Hypothalamus (tissue), 51 donors: ENCODE measurements around the gene E2F4.

Experiments used
- DNase-seq, 51 donors: peaks; one replicate each; lab custom pipeline; 2025; lab: John Stamatoyannopoulos, UW

Gene E2F4

GRCh38 chr16:67229906-67230808 is 38.2 kb downstream of the E2F4 start:
- DNase-seq = no peak

- no peak for DNase-seq
Observed at GRCh38 chr16:67230809-67231660, 39.1 kb downstream of the E2F4 start.

- no peak for DNase-seq
Observed at GRCh38 chr16:67233596-67233995, 41.6 kb downstream of the E2F4 start.

- DNase-seq = no peak
Observed at GRCh38 chr16:67234180-67234597, 42.2 kb downstream of the E2F4 start.

GRCh38 chr16:67235816-67236562 is 44.0 kb downstream of the E2F4 start:
- DNase-seq = peak in 2 of 51 donors; percentile 21 to 59

GRCh38 chr16:67236563-67237395 is 44.8 kb downstream of the E2F4 start:
- DNase-seq = peak in 15 of 51 donors; percentile 7 to 66 (median 27)

GRCh38 chr16:67237396-67238277 is 45.7 kb downstream of the E2F4 start:
- no peak for DNase-seq

- no peak for DNase-seq
Observed at GRCh38 chr16:67238278-67238575, 46.3 kb downstream of the E2F4 start.

GRCh38 chr16:67238806-67239470 is 47.0 kb downstream of the E2F4 start:
- no peak for DNase-seq

GRCh38 chr16:67240506-67240905 is 48.6 kb downstream of the E2F4 start:
- no peak for DNase-seq

- DNase-seq = peak in 7 of 51 donors; percentile 17 to 39 (median 22)
Observed at GRCh38 chr16:67241008-67241900, 49.3 kb downstream of the E2F4 start.

- no peak for DNase-seq
Observed at GRCh38 chr16:67242138-67242730, 50.3 kb downstream of the E2F4 start.

- DNase-seq = peak in 2 of 51 donors; percentile 7 to 8
Observed at GRCh38 chr16:67243481-67243880, 51.5 kb downstream of the E2F4 start.

- peak in 24 of 51 donors; percentile 10 to 57 (median 28) for DNase-seq
Observed at GRCh38 chr16:67244387-67245185, 52.6 kb downstream of the E2F4 start.

- no peak for DNase-seq
Observed at GRCh38 chr16:67245186-67245585, 53.2 kb downstream of the E2F4 start.

- peak in 2 of 51 donors; percentile 47 to 49 for DNase-seq
Observed at GRCh38 chr16:67245674-67246080, 53.7 kb downstream of the E2F4 start.
